Adrenal gland (tissue), 12 donors: ENCODE measurements around the gene PAQR5. TPM values are rescaled to one million over a fixed set of nuclear protein-coding genes. Genes with fewer than 3 reads are reported as not detected.

Source experiments
- DNase-seq, 7 donors: peaks; one replicate each; pipeline ENCODE4 v3.0.0-alpha.2; 2019 to 2020
- H3K27ac ChIP-seq, 5 donors: fragments of 200-600 bp; sonication (generic) in 4 of 5; 1 replicate in 3 of 5; 2 replicates in 2 of 5; pipeline versions ENCODE4 v1.5.1 to v1.8.0; 2016 to 2020; ENCODE audit warnings: mild to moderate bottlenecking in 1 of 5
- H3K27me3 ChIP-seq: fragments of 200-600 bp; 2 replicates; pipeline ENCODE4 v1.8.0; 2021
- H3K36me3 ChIP-seq, 2 donors: fragments of 200-600 bp; replicated peaks in 1 of 2; 1 replicate in 1 of 2; 2 replicates in 1 of 2; pipeline versions ENCODE4 v1.5.1 to v1.8.0; 2018 to 2022
- H3K4me1 ChIP-seq, 2 donors: fragments of 200-600 bp; replicated peaks in 1 of 2; 1 replicate in 1 of 2; 2 replicates in 1 of 2; pipeline versions ENCODE4 v1.5.1 to v1.8.0; 2018 to 2021
- H3K4me3 ChIP-seq, 4 donors: fragments of 200-600 bp; sonication (generic) in 3 of 4; one replicate each; pipeline ENCODE4 v1.5.1; 2016 to 2018
- H3K9me3 ChIP-seq, 3 donors: fragments of 200-600 bp; sonication (generic) in 1 of 3; replicated peaks in 1 of 3; 1 replicate in 2 of 3; 2 replicates in 1 of 3; pipeline versions ENCODE4 v1.5.1 to v1.8.0; 2016 to 2021
- POLR2A ChIP-seq, 2 donors: fragments of 450-650 bp; IDR thresholded peaks; one replicate each; pipeline ENCODE4 v1.6.1; 2017; ENCODE audit warnings: antibody characterized with exemption in 2 of 2, mild to moderate bottlenecking in 2 of 2, moderate library complexity in 1 of 2
- WGBS, 4 donors: extraction: QIAGEN DNeasy Blood & Tissue Kit in 2 of 4; methylation state at CpG; one replicate each; pipeline versions ENCODE4 v1.1.5 to v1.1.7; 2013 to 2017; 5-methylcytosine and 5-hydroxymethylcytosine counted together
- intact Hi-C, 2 donors: fragments of 100-400 bp; cut with DNase I; formaldehyde crosslinking; loops; one replicate each; pipeline versions ENCODE4 v1.14.1 to v1.15.0; 2022 to 2023
- polyA plus RNA-seq, 3 donors: library from polyadenylated mRNA; stranded (reverse); fragments of 200-250 nt in 2 of 3; fragments of 350-450 nt in 1 of 3; fragmentation: Illumina TruSeq in 1 of 3; extraction: RNeasy Lipid Tissue Mini Kit (QIAGEN cat#74804) in 1 of 3; gene quantifications; one replicate each; pipeline ENCODE4 v1.2.3, GENCODE V29; 2013 to 2014
- total RNA-seq, 9 donors: library from RNA; depleted of rRNA in 4 of 9; stranded (reverse); fragments of >200 nt in 4 of 9; fragments of 120-200 nt in 1 of 9; fragmentation: NEBNext Ultra II Directional in 1 of 9; extraction: Animal tissue kit (Norgen Biotek cat#: 25700) in 1 of 9; gene quantifications; one replicate each; pipeline versions ENCODE4 v1.1.0 to v1.2.4, GENCODE V29; 2013 to 2023
- TF ChIP-seq, protein P1 (sequence below), 6 experiments: fragments of 450-650 bp in 4 of 6; fragments of 200-600 bp in 2 of 6; sonication (generic) in 1 of 6; IDR thresholded peaks; 1 replicate in 5 of 6; 2 replicates in 1 of 6; pipeline versions ENCODE4 v1.5.1 to v1.8.0; 2016 to 2021; ENCODE audit warnings: antibody characterized with exemption in 6 of 6, mild to moderate bottlenecking in 2 of 6, moderate library complexity in 1 of 6
- donor health status: healthy with polysubstance abuse.
- donor health status: Bipolar disorder and iron deficiency.
- donor health status: DM: yes; HTN: yes; CAD: no.
- donor health status: DM: no; HTN: no; CAD: no.
- donor health status: DM: no; HTN: no; CAD: no.
- donor health status: DM: yes; HTN: yes; CAD: no.

PAQR5 gene
- total and polyA plus RNA-seq, 12 donors = 11.7 to 78.2 (median 39.7) TPM

DNA sequence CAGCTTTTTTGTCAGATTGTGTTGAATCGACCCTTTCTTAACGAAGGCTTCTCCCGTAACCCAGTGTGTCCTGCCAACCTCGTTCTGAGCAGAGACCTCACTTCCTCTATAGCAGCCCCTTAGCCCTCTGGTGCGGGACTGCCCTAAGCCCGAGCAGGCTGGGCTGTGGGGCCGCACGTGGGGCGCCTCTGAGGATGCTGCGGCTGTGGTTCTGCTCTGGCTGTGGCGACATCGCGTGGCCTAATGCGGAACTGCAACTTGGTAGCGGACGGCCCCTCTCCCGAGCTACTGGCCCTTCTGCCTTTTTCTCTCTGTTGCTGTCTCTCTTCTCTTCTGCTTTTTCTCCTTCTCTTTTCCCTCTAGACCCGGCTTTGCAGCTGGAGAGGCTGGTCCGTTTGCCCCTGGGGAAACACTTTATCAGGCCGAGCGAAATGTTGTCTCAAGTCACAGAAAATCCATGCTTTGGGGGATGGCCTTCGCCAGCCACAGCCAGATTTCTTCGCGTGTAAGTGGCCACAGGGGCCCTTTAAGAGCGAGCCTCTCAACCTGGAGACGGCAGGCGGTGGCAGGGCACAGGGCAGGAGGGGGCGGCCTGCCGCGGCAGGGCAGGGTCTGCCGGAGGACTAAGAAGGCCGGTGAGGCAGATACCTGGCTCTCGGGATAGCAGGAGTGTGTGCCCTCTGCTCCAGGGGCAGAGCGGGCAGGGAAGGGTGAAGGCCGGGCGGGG lies 96.0 kb downstream of the PAQR5 start:
- peaks cover 0 to 8% of the 10 kb centered on the region in 2 donors for H3K4me1 ChIP-seq
- peaks cover 0 to 6% of the 10 kb centered on the region in 2 donors for H3K36me3 ChIP-seq
- no peak overlapping the region for H3K4me3 ChIP-seq
- intact Hi-C loops = loop anchor here (5.0 to 10.0 kb wide), 2 partner anchors 230 to 337 kb away; partner anchors contain the start of gene GLCE (in 1 of the 2)
- H3K27me3 ChIP-seq = no peaks in the 10 kb centered on the region
- WGBS, 4 donors = 23 to 28% (median 25%) methylated on average over 32 to 36 of the region's 36 CpGs
- DNase-seq = peak; percentile 69 to 92 (median 85)
- peak overlapping the region in 1 of 5 donors; percentile 50 for H3K27ac ChIP-seq
- no peaks in the 10 kb centered on the region for H3K9me3 ChIP-seq
- TF ChIP-seq, protein P1, sequence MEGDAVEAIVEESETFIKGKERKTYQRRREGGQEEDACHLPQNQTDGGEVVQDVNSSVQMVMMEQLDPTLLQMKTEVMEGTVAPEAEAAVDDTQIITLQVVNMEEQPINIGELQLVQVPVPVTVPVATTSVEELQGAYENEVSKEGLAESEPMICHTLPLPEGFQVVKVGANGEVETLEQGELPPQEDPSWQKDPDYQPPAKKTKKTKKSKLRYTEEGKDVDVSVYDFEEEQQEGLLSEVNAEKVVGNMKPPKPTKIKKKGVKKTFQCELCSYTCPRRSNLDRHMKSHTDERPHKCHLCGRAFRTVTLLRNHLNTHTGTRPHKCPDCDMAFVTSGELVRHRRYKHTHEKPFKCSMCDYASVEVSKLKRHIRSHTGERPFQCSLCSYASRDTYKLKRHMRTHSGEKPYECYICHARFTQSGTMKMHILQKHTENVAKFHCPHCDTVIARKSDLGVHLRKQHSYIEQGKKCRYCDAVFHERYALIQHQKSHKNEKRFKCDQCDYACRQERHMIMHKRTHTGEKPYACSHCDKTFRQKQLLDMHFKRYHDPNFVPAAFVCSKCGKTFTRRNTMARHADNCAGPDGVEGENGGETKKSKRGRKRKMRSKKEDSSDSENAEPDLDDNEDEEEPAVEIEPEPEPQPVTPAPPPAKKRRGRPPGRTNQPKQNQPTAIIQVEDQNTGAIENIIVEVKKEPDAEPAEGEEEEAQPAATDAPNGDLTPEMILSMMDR (IDR thresholded peaks at IDR 0.05) = peak; percentile 89 to 98 (median 93)
- TF ChIP-seq POLR2A (IDR thresholded peaks at IDR 0.05) = no peak

DNA sequence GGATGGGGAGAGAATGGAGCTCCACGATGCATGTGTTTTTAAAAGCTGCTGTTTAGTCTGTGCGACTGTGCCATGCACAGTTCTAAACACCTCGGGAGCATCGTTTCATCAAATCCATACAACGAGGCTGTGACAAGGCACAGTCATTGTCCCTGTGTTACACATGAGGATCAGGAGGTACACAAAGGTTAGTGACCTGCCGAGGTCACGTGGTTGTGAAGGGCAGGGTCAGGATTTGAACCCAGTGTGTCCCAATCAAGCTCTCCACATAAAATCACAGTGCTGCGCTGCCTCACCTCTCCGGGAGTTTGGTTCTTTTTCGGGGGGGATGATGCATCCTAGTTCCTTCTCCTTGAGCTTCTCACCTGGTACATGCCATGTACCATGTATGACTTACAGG lies 96.7 kb downstream of the PAQR5 start:
- no peak overlapping the region for H3K4me3 ChIP-seq
- H3K36me3 ChIP-seq = peaks cover 0 to 6% of the 10 kb centered on the region in 2 donors
- TF ChIP-seq, protein P1 (IDR thresholded peaks at IDR 0.05) = no peak
- no peak for TF ChIP-seq POLR2A (IDR thresholded peaks at IDR 0.05)
- intact Hi-C loops = loop anchor here (5.0 to 10.0 kb wide), 2 partner anchors 231 to 338 kb away; partner anchors contain the start of gene GLCE (in 1 of the 2)
- DNase-seq = no peak
- H3K27ac ChIP-seq = no peak overlapping the region
- peaks cover 0 to 8% of the 10 kb centered on the region in 2 donors for H3K4me1 ChIP-seq
- WGBS, 4 donors = 77 to 90% (median 83%) methylated on average over 10 of the region's 10 CpGs
- H3K27me3 ChIP-seq = no peaks in the 10 kb centered on the region
- H3K9me3 ChIP-seq = no peaks in the 10 kb centered on the region

DNA sequence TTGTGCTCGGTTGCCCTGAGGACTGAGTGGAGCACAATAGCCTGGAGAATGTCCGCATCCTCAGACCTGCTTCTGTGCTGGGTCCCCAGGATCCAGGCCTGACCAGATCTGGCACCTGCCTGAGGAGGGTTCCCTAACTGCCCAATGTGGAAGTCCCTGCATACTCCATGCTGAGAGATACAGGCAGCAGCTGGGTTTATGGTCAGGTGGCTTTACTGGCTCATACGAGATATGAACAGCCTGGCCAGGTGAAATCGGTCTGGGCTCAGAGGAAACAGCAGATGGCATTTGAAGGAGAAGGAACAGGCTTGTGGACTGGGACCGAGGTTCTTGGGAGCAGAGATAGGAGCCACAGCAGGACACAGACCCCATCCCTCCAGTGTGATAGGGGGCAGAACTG lies 97.3 kb downstream of the PAQR5 start:
- intact Hi-C loops = loop anchor here (5.0 to 10.0 kb wide), 2 partner anchors 231 to 339 kb away; partner anchors contain the start of gene GLCE (in 1 of the 2)
- WGBS, 4 donors = 85 to 95% (median 91%) methylated on average over 5 of the region's 5 CpGs
- H3K4me3 ChIP-seq = no peak overlapping the region

DNA sequence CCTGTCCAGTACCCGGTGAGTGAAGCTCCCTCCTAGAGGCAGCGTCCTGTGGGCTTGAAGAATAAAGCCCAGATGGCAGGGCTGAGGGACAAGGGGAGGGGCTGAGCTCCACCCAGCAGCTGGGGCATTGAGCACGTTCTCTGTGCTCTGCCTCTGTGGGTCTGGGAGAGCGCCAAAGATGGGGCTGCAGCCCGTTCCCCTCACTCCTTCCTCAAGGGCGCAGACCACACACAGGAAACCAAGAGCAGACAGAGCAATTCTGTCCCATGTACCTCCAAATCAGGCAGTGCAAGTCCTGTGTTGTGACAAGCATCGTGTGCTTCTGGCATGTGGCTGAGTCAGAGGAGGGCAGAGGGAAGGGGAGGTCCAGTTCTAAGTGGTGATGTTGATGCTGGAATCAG lies 99.8 kb downstream of the PAQR5 start:
- intact Hi-C loops = loop anchor here (5.0 to 10.0 kb wide), 2 partner anchors 234 to 341 kb away; partner anchors contain the start of gene GLCE (in 1 of the 2)
- H3K27me3 ChIP-seq = no peaks in the 10 kb centered on the region
- H3K4me1 ChIP-seq = peaks cover 0 to 8% of the 10 kb centered on the region in 2 donors
- H3K27ac ChIP-seq = no peak overlapping the region
- H3K4me3 ChIP-seq = no peak overlapping the region
- TF ChIP-seq, protein P1 (IDR thresholded peaks at IDR 0.05) = no peak
- TF ChIP-seq POLR2A (IDR thresholded peaks at IDR 0.05) = no peak
- DNase-seq = no peak
- H3K36me3 ChIP-seq = peaks cover 0 to 6% of the 10 kb centered on the region in 2 donors
- WGBS, 4 donors = 58 to 76% (median 63%) methylated on average over 4 to 7 of the region's 7 CpGs; no CpG with 5 or more reads in 1 of the 4 donors
- no peaks in the 10 kb centered on the region for H3K9me3 ChIP-seq

More for the DNA sequence above, 97.3 kb downstream of the PAQR5 start:
- DNase-seq = no peak
- Histone ChIP-seq H3K27me3 (no peaks in the 10 kb centered on the region), H3K4me1 (peaks cover 0 to 8% of the 10 kb centered on the region in 2 donors), H3K27ac (no peak overlapping the region), H3K36me3 (peaks cover 0 to 6% of the 10 kb centered on the region in 2 donors), H3K9me3 (no peaks in the 10 kb centered on the region)
- no peak for TF ChIP-seq POLR2A (IDR thresholded peaks at IDR 0.05)
- TF ChIP-seq, protein P1 (IDR thresholded peaks at IDR 0.05) = no peak
